ENCODE measurements around the gene TAP1. TPM values are rescaled to one million over a fixed set of nuclear protein-coding genes. Genes with fewer than 3 reads are reported as not detected.

TAP1 gene
- total and polyA plus RNA-seq, 9 of the 15 experiments (the other 6 are each of a cell fraction or from before 2014, with no cell fraction given), result 1.3 to 6.0 (median 4.2) TPM

DNA sequence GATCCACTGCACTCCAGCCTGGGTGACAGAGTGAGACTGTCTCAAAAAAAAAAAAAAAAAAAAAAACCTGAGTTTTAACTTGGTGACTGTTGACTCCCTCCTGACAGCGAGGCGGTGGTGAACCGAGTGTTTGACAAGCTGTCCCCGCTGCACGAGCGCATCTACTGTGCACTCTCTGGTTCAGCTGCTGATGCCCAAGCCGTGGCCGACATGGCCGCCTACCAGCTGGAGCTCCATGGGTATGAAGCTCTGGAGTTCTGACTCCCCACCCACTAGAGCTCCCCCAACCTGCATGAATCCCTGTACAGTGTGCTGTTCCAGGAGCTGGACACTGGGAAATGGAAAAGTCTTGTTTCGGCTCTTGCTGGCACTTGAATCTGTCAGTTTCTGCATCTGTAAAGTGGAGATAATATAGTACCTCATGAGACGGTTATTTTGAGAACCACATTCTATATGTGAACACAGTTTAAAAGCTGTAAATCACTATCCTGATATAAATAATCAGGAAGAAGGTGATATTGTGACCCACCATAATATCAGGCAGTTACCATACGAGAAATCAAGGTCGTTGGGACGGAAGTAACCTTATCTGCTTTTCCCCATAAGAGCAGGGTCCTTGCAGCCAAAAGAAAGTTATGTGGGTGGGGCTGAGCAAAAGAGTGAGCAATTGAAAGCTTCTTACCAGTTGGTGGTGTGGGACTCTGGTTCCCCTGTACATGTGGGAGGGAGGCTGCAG lies 3.8 kb upstream of the TAP1 start (continued):
- TF ChIP-seq, protein P1, sequence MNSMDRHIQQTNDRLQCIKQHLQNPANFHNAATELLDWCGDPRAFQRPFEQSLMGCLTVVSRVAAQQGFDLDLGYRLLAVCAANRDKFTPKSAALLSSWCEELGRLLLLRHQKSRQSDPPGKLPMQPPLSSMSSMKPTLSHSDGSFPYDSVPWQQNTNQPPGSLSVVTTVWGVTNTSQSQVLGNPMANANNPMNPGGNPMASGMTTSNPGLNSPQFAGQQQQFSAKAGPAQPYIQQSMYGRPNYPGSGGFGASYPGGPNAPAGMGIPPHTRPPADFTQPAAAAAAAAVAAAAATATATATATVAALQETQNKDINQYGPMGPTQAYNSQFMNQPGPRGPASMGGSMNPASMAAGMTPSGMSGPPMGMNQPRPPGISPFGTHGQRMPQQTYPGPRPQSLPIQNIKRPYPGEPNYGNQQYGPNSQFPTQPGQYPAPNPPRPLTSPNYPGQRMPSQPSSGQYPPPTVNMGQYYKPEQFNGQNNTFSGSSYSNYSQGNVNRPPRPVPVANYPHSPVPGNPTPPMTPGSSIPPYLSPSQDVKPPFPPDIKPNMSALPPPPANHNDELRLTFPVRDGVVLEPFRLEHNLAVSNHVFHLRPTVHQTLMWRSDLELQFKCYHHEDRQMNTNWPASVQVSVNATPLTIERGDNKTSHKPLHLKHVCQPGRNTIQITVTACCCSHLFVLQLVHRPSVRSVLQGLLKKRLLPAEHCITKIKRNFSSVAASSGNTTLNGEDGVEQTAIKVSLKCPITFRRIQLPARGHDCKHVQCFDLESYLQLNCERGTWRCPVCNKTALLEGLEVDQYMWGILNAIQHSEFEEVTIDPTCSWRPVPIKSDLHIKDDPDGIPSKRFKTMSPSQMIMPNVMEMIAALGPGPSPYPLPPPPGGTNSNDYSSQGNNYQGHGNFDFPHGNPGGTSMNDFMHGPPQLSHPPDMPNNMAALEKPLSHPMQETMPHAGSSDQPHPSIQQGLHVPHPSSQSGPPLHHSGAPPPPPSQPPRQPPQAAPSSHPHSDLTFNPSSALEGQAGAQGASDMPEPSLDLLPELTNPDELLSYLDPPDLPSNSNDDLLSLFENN (IDR thresholded peaks at IDR 0.05; ENCODE audit: low read depth in 2 of 2, low read length in 2 of 2), result 0 out of 4 replicates have a peak, but pooled peaks of 1 of the 2 experiments have one; percentile 27
- TF ChIP-seq EHMT2 (IDR thresholded peaks at IDR 0.05) (no peak), TAL1 (IDR thresholded peaks at IDR 0.05) (peak; percentile 86), ETV1 (tag; conservative IDR thresholded peaks at IDR 0.05; ENCODE audit: low read depth) (peak; percentile 88), TRIM24 (IDR thresholded peaks at IDR 0.05) (peak in 1 of 2 experiments; percentile 48; a peak in 2 of 4 replicates), FOXM1 (IDR thresholded peaks at IDR 0.05; ENCODE audit: low read depth) (peak; percentile 69), FOXM1 (CRISPR knock-in tag; IDR thresholded peaks at IDR 0.05; ENCODE audit: low read depth) (no peak), EGR1 (conservative IDR thresholded peaks at IDR 0.05) (peak; percentile 32; the same call in 1 of the 2 replicates), SPI1 (IDR thresholded peaks at IDR 0.05; ENCODE audit: borderline replicate concordance, low read depth, low read length) (peak; percentile 53; the same call in 1 of the 2 replicates), MEIS2 (IDR thresholded peaks at IDR 0.05; ENCODE audit: partially characterized antibody) (peak; percentile 90), HDAC3 (IDR thresholded peaks at IDR 0.05; ENCODE audit: borderline replicate concordance, partially characterized antibody) (peak; percentile 76), CBFA2T2 (conservative IDR thresholded peaks at IDR 0.05) (peak; percentile 86), ZFP36 (IDR thresholded peaks at IDR 0.05; ENCODE audit: low read depth, low read length, partially characterized antibody) (peak; percentile 69), LEF1 (IDR thresholded peaks at IDR 0.05) (peak; percentile 30; the same call in 1 of the 2 replicates), SMC3 (conservative IDR thresholded peaks at IDR 0.05; ENCODE audit: insufficient read depth, low read depth, low read length) (no peak), NR2C1 (IDR thresholded peaks at IDR 0.05) (no peak), NR2C1 (tag; IDR thresholded peaks at IDR 0.05) (no peak), ZNF699 (CRISPR knock-in tag; IDR thresholded peaks at IDR 0.05; ENCODE audit: insufficient replicate concordance) (no peak), ZNF717 (CRISPR knock-in tag; IDR thresholded peaks at IDR 0.05) (no peak), KLF16 (IDR thresholded peaks at IDR 0.05) (peak; percentile 78), MEF2D (tag; conservative IDR thresholded peaks at IDR 0.05; ENCODE audit: low read depth) (peak; percentile 79), SMAD4 (CRISPR knock-in tag; conservative IDR thresholded peaks at IDR 0.05) (peak; percentile 55; the same call in 1 of the 2 replicates)
- TF ChIP-seq, protein P2, sequence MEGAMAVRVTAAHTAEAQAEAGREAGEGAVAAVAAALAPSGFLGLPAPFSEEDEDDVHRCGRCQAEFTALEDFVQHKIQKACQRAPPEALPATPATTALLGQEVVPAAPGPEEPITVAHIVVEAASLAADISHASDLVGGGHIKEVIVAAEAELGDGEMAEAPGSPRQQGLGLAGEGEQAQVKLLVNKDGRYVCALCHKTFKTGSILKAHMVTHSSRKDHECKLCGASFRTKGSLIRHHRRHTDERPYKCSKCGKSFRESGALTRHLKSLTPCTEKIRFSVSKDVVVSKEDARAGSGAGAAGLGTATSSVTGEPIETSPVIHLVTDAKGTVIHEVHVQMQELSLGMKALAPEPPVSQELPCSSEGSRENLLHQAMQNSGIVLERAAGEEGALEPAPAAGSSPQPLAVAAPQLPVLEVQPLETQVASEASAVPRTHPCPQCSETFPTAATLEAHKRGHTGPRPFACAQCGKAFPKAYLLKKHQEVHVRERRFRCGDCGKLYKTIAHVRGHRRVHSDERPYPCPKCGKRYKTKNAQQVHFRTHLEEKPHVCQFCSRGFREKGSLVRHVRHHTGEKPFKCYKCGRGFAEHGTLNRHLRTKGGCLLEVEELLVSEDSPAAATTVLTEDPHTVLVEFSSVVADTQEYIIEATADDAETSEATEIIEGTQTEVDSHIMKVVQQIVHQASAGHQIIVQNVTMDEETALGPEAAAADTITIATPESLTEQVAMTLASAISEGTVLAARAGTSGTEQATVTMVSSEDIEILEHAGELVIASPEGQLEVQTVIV (CRISPR knock-in tag; IDR thresholded peaks at IDR 0.05; ENCODE audit: borderline replicate concordance), result no peak
- TF ChIP-seq, protein P3, sequence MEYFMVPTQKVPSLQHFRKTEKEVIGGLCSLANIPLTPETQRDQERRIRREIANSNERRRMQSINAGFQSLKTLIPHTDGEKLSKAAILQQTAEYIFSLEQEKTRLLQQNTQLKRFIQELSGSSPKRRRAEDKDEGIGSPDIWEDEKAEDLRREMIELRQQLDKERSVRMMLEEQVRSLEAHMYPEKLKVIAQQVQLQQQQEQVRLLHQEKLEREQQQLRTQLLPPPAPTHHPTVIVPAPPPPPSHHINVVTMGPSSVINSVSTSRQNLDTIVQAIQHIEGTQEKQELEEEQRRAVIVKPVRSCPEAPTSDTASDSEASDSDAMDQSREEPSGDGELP (CRISPR knock-in tag; IDR thresholded peaks at IDR 0.05; ENCODE audit: borderline replicate concordance), result peak; percentile 72; the same call in 1 of the 2 replicates

Data from K562 (cell line).